HFF-Myc (cell line): ENCODE data around the gene VSTM4.
A peak's percentile ranks its signal among the peaks of the same experiment; 100 is the strongest.

ENCODE experiments used
- DNase-seq: peaks from one replicate; pipeline ENCODE4 v3.0.0-alpha.2; 2011; ENCODE audit warnings: low read depth; ENCODE audit errors: extremely low read depth
- H3K4me3 ChIP-seq: replicated peaks from 2 replicates; pipeline ENCODE4 v1.5.1; 2011; ENCODE audit warnings: low read depth, mild to moderate bottlenecking, control low read depth, low read length
- CTCF ChIP-seq: IDR thresholded peaks from 2 replicates; pipeline ENCODE4 v1.5.1; 2012; ENCODE audit warnings: mild to moderate bottlenecking, low read depth, low read length, control low read depth; ENCODE audit errors: missing control alignments

VSTM4 gene

DNA sequence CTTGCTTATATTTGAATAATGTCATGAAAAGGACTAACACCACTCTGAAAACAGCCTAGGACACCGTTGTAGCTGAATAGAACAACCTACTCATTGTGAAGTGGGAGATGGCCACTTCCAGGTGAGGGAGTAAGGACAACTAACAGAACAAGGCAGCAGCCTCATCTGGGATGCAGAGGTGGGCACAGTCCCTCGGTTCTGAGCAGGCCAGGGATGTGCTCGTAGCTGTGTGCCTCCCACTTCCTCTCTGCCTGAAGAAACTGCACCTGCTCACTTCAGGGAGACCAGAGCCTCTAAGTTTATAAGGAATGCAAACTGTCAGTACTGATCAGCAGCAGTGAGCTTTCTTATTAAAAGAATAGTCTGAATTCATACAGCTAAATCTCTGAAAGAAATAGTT, 2.5 kb downstream of the VSTM4 start:
- H3K4me3 ChIP-seq = no peak overlapping the region
- no peak for TF ChIP-seq CTCF
- DNase-seq = no peak

GRCh38 chr10:49112098-49112497, 3.2 kb downstream of the VSTM4 start:
- no peak overlapping the region for H3K4me3 ChIP-seq
- TF ChIP-seq CTCF = no peak
- DNase-seq = no peak

- no peak overlapping the region for H3K4me3 ChIP-seq
- no peak for DNase-seq
- no peak for TF ChIP-seq CTCF
Observed at GRCh38 chr10:49111320-49111698, 4.0 kb downstream of the VSTM4 start.

GRCh38 chr10:49110684-49111319, 4.5 kb downstream of the VSTM4 start:
- no peak overlapping the region for H3K4me3 ChIP-seq
- no peak for TF ChIP-seq CTCF
- DNase-seq = no peak

- no peak overlapping the region for H3K4me3 ChIP-seq
- peak; percentile 79 for DNase-seq
- no peak for TF ChIP-seq CTCF
Observed at GRCh38 chr10:49109669-49110340, 5.5 kb downstream of the VSTM4 start.

GRCh38 chr10:49108656-49109055, 6.7 kb downstream of the VSTM4 start:
- H3K4me3 ChIP-seq = no peak overlapping the region
- no peak for DNase-seq
- TF ChIP-seq CTCF = no peak
